HEK293T (cell line): Measurements from ENCODE around the gene SETBP1.

Experiments used
- BHLHE40 ChIP-seq: fragments of 450-650 bp; IDR thresholded peaks from 2 replicates; pipeline ENCODE4 v1.6.1; 2016; ENCODE audit warnings: mild to moderate bottlenecking, moderate library complexity, borderline replicate concordance
- ELF4 ChIP-seq: fragments of 450-650 bp; IDR thresholded peaks from 2 replicates; pipeline ENCODE4 v1.6.1; 2017; ENCODE audit warnings: antibody characterized with exemption
- FOXM1 ChIP-seq: fragments of 450-650 bp; IDR thresholded peaks from 2 replicates; pipeline ENCODE4 v1.6.1; 2017; ENCODE audit warnings: mild to moderate bottlenecking, borderline replicate concordance

GRCh38 chr18:44789710-44790109 lies 109.0 kb downstream of the SETBP1 start:
- TF ChIP-seq BHLHE40 = no peak
- TF ChIP-seq ELF4 = no peak
- TF ChIP-seq FOXM1 = no peak
